ENCODE measurements around the gene PROC. TPM values are rescaled to one million over a fixed set of nuclear protein-coding genes. Genes with fewer than 3 reads are reported as not detected.

The PROC gene
- total and polyA plus RNA-seq, 2 of the 8 experiments (the other 6 are each of a cell fraction or from before 2014, with no cell fraction given), result 1.5 to 1.6 TPM

GRCh38 chr2:127382831-127383230 lies 35.4 kb upstream of the PROC start:
- Histone ChIP-seq H2BK15ac (ENCODE audit: low read length) (no peak overlapping the region), H4K5ac (ENCODE audit: insufficient read length, low read depth, low read length) (no peak overlapping the region), H2BK12ac (ENCODE audit: low read depth, low read length) (no peak overlapping the region), H3K4me3 (ENCODE audit: extremely low read depth in 1 of 4, insufficient read depth in 2 of 4, low read depth in 3 of 4, low read length in 4 of 4) (no peak overlapping the region), H2BK20ac (ENCODE audit: low read length) (no peak overlapping the region), H3K14ac (ENCODE audit: insufficient read length) (no peak overlapping the region), H2AK5ac (ENCODE audit: low read depth, low read length) (no peak overlapping the region), H3K9ac (replicated peaks in 1 of 4; ENCODE audit: extremely low read depth in 1 of 4, low read depth in 3 of 4, low read length in 3 of 4) (no peak overlapping the region), H4K20me1 (replicated peaks in 1 of 2; ENCODE audit: control insufficient read depth in 1 of 2, insufficient read depth in 2 of 2, low read length in 2 of 2) (peaks cover 0 to 9% of the 10 kb centered on the region in 2 experiments), H3K4me1 (replicated peaks in 1 of 4; ENCODE audit: control insufficient read depth in 3 of 4, insufficient read depth in 4 of 4, low read length in 3 of 4) (no peaks in the 10 kb centered on the region), H4K8ac (ENCODE audit: extremely low read depth, insufficient read depth, low read length) (no peak overlapping the region), H3K18ac (ENCODE audit: extremely low read depth, low read length) (no peak overlapping the region), H3K36me3 (ENCODE audit: control insufficient read depth in 2 of 4, insufficient read depth in 4 of 4, low read length in 3 of 4) (no peaks in the 10 kb centered on the region), H3K27ac (ENCODE audit: low read depth, low read length) (no peak overlapping the region), H3K27me3 (replicated peaks in 1 of 4; ENCODE audit: control insufficient read depth in 3 of 4, extremely low read depth in 1 of 4, insufficient read depth in 3 of 4, low read length in 3 of 4) (no peaks in the 10 kb centered on the region), H2BK120ac (replicated peaks; ENCODE audit: low read depth, low read length) (no peak overlapping the region), H3K79me1 (ENCODE audit: low read depth, low read length) (peaks cover 5% of the 10 kb centered on the region; the same call in 1 of the 2 replicates), H3K9me3 (ENCODE audit: insufficient read depth in 2 of 2, low read depth in 1 of 2, low read length in 1 of 2) (no peaks in the 10 kb centered on the region), H3K4me2 (ENCODE audit: insufficient read depth in 1 of 2, low read depth in 2 of 2, low read length in 2 of 2) (no peak overlapping the region), H2AFZ (ENCODE audit: low read length) (no peak overlapping the region), H4K91ac (replicated peaks; ENCODE audit: insufficient read length, low read length) (no peak overlapping the region), H3K4ac (replicated peaks; ENCODE audit: insufficient read length, low read depth, low read length) (no peak overlapping the region), H2BK5ac (ENCODE audit: low read depth, low read length) (no peak overlapping the region), H3K79me2 (ENCODE audit: control insufficient read depth in 1 of 2, insufficient read depth in 2 of 2, low read length in 2 of 2) (peaks cover 0 to 86% of the 10 kb centered on the region in 2 experiments; a peak in 3 of 4 replicates), H3K56ac (replicated peaks; ENCODE audit: insufficient read length, low read depth, low read length) (no peak overlapping the region), H3K23me2 (ENCODE audit: low read depth, low read length) (peaks cover 3% of the 10 kb centered on the region), H3K23ac (ENCODE audit: insufficient read length) (no peak overlapping the region)
- POLR2A ChIA-PET (ENCODE audit: partially characterized antibody), result no interaction called here
- 90% methylated on average over 3 of the region's 3 CpGs; no CpG with 5 or more reads in 1 of the 2 experiments for WGBS, 2 experiments (ENCODE audit: extremely low coverage in 1 of 2, insufficient coverage in 1 of 2, insufficient read length in 1 of 2, insufficient replicate concordance in 2 of 2, low coverage in 1 of 2, low lambda C conversion rate in 2 of 2, missing lambda C conversion rate in 1 of 2)
- CTCF ChIA-PET (ENCODE audit: partially characterized antibody), result interaction anchor here (0.6 kb wide), 1 partner anchor 525 kb away, joined by 3 read pairs; no protein-coding TSS in a partner anchor
- FAIRE-seq (no peak), DNase-seq (ENCODE audit: low read depth in 1 of 2, low spot score in 2 of 2) (no peak)
- TF ChIP-seq BCL11A (IDR thresholded peaks at IDR 0.05; ENCODE audit: low read depth in 2 of 2, low read length in 2 of 2) (no peak), CBX5 (IDR thresholded peaks at IDR 0.05; ENCODE audit: low read depth, low read length) (no peak), ZNF274 (IDR thresholded peaks at IDR 0.05; ENCODE audit: borderline replicate concordance, extremely low read depth, low read length) (no peak)
